Erythroblast (primary cell): ENCODE measurements around the gene CCDC174.

ENCODE experiments used
- DNase-seq, 2 experiments: peaks; one replicate each; lab custom pipeline; 2025; lab: John Stamatoyannopoulos, UW
- GATA1 ChIP-seq: IDR thresholded peaks from 2 replicates; pipeline ENCODE4 v1.6.1; 2011; ENCODE audit warnings: low read depth, mild to moderate bottlenecking, control low read depth, low read length, moderate library complexity
- POLR2A ChIP-seq: IDR thresholded peaks from 2 replicates; pipeline ENCODE4 v1.6.1; 2011; ENCODE audit warnings: mild to moderate bottlenecking, low read length

The CCDC174 gene

GRCh38 chr3:14719006-14719405, 67.4 kb downstream of the CCDC174 start:
- TF ChIP-seq GATA1, result no peak
- no peak for TF ChIP-seq POLR2A
- no peak for DNase-seq

GRCh38 chr3:14721126-14721864, 69.7 kb downstream of the CCDC174 start:
- TF ChIP-seq GATA1 (no peak), POLR2A (no peak)
- no peak for DNase-seq
